Measurements from ENCODE around the gene HELQ.
"Not testable (repeated sequence)": the region's sequence is repeated elsewhere in the genome, so short reads cannot be mapped to it uniquely, and the experiment has no call there.

Gene HELQ

GRCh38 chr4:83417566-83417965 lies 38.1 kb downstream of the HELQ start:
- POLR2A ChIA-PET: no interaction called here
- DNase-seq (ENCODE audit: low read depth, low spot score): no peak
- no peak overlapping the region for H3K4me3 ChIP-seq (ENCODE audit: low read depth, low read length)
- CTCF ChIA-PET: no interaction called here
- TF ChIP-seq CTCF (IDR thresholded peaks at IDR 0.05; ENCODE audit: insufficient read depth, low read length, missing control alignments): no peak

GRCh38 chr4:83413676-83414075 lies 41.9 kb downstream of the HELQ start:
- POLR2A ChIA-PET: no interaction called here
- CTCF ChIA-PET: interaction anchor here (1.0 to 1.2 kb wide), 2 partner anchors 9 to 51 kb away, joined by 3 read pairs; no protein-coding TSS in a partner anchor

GRCh38 chr4:83408908-83409307 lies 46.7 kb downstream of the HELQ start:
- POLR2A ChIA-PET: no interaction called here
- H3K4me3 ChIP-seq (ENCODE audit: low read depth, low read length): no peak overlapping the region
- DNase-seq (ENCODE audit: low read depth, low spot score): no peak
- no peak for TF ChIP-seq CTCF (IDR thresholded peaks at IDR 0.05; ENCODE audit: insufficient read depth, low read length, missing control alignments)
- CTCF ChIA-PET: no interaction called here

More at GRCh38 chr4:83413676-83414075, 41.9 kb downstream of the HELQ start:
- TF ChIP-seq CTCF (IDR thresholded peaks at IDR 0.05; ENCODE audit: insufficient read depth, low read length, missing control alignments): no peak
- DNase-seq (ENCODE audit: low read depth, low spot score): no peak
- no peak overlapping the region for H3K4me3 ChIP-seq (ENCODE audit: low read depth, low read length)

- POLR2A ChIA-PET: no interaction called here
- CTCF ChIA-PET: no interaction called here
- no peak for TF ChIP-seq CTCF (IDR thresholded peaks at IDR 0.05; ENCODE audit: insufficient read depth, low read length, missing control alignments)
- no peak for DNase-seq (ENCODE audit: low read depth, low spot score)
- no peak overlapping the region for H3K4me3 ChIP-seq (ENCODE audit: low read depth, low read length)
Observed at GRCh38 chr4:83405844-83406816, 49.5 kb downstream of the HELQ start.

- CTCF ChIA-PET; DNase-seq (ENCODE audit: low read depth, low spot score); H3K4me3 ChIP-seq (ENCODE audit: low read depth, low read length); POLR2A ChIA-PET: not testable (repeated sequence)
Observed at GRCh38 chr4:83398158-83398557, 57.5 kb downstream of the HELQ start.

GRCh38 chr4:83393908-83394307 lies 61.7 kb downstream of the HELQ start:
- TF ChIP-seq CTCF (IDR thresholded peaks at IDR 0.05; ENCODE audit: insufficient read depth, low read length, missing control alignments): no peak
- no peak overlapping the region for H3K4me3 ChIP-seq (ENCODE audit: low read depth, low read length)
- ChIA-PET POLR2A (no interaction called here), CTCF (no interaction called here)
- DNase-seq (ENCODE audit: low read depth, low spot score): no peak

- no peak for TF ChIP-seq CTCF (IDR thresholded peaks at IDR 0.05; ENCODE audit: insufficient read depth, low read length, missing control alignments)
- ChIA-PET CTCF (no interaction called here), POLR2A (no interaction called here)
- no peak for DNase-seq (ENCODE audit: low read depth, low spot score)
- H3K4me3 ChIP-seq (ENCODE audit: low read depth, low read length): no peak overlapping the region
Observed at GRCh38 chr4:83392562-83392961, 63.1 kb downstream of the HELQ start.
